Jurkat, Clone E6-1 (cell line): Measurements from ENCODE around the gene ZNF773. TPM values are rescaled to one million over a fixed set of nuclear protein-coding genes. Genes with fewer than 3 reads are reported as not detected.
"Not testable (repeated sequence)": the region's sequence is repeated elsewhere in the genome, so short reads cannot be mapped to it uniquely, and the experiment has no call there.

Experiments used
- DNase-seq: peaks from one replicate; pipeline ENCODE4 v3.0.0-alpha.2; 2011; ENCODE audit warnings: low read depth, low spot score
- H3K4me3 ChIP-seq: 2 replicates; pipeline ENCODE4 v1.5.1; 2011; ENCODE audit warnings: mild to moderate bottlenecking, low read length, control low read depth, moderate library complexity
- polyA plus RNA-seq: library from polyadenylated mRNA; unstranded; fragments of >200 nt; gene quantifications from one replicate; pipeline ENCODE4 v1.2.1, GENCODE V29; 2012; ENCODE audit warnings: missing spikeins; ENCODE audit not compliant: insufficient read length, insufficient read depth

ZNF773 gene
- polyA plus RNA-seq, result 9.4 TPM

GRCh38 chr19:57499680-57500395, at the start of gene ZNF773:
Gene ZNF773, plus strand, starts transcription at chr19:57499938. Its CDS starts 143 bp downstream, at chr19:57500081.
- DNase-seq, result peak; percentile 98
- H3K4me3 ChIP-seq, result peak within 1 kb of the TSS; percentile 58

- DNase-seq, result no peak
- H3K4me3 ChIP-seq, result no peak overlapping the region
Measured at GRCh38 chr19:57452307-57452706, 47.4 kb upstream of the ZNF773 start.

GRCh38 chr19:57465680-57466381, 33.9 kb upstream of the ZNF773 start:
- no peak overlapping the region for H3K4me3 ChIP-seq
- DNase-seq, result peak; percentile 63

DNA sequence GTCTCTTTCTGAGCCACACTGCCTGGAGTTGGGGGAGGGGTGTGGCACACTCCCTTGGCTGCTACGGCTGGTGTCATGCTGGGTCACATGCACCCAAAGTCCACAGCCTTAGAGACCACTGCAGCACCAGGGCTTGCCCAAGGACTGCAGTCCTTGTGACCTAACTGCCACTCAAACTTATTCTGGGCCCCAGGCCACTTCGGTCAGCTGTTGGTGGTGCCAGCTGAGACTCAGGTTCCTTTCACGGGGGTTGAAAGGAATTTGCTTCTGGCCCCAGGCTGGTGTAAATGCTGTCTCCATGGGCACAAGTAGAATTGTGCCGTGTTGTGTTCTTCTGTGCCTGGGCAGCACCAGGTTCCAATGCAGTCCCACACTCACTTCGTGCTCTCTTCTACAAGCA, 33.2 kb upstream of the ZNF773 start:
- DNase-seq, result no peak
- H3K4me3 ChIP-seq, result no peak overlapping the region

DNA sequence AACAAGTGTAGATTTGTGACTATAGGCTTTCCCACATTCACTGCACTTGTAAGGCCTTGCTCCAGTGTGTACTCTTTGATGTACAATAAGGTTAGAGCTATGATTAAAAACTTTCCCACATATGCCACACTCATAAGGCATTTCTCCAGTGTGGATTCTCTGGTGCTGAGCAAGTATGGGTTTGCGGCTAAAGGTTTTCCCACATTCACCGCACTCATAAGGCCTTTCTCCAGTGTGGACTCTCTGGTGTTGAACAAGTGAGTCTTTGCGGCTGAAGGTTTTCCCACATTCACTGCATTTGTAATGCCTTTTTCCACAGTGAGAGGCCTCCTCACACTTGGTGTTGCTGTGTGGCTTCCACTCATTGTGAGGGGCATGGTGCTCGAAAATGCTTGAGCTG, 26.1 kb upstream of the ZNF773 start:
- DNase-seq, result no peak
- H3K4me3 ChIP-seq, result no peak overlapping the region

- peak within 1 kb of the TSS; percentile 51 for H3K4me3 ChIP-seq
- peak; percentile 85 for DNase-seq
Measured at GRCh38 chr19:57477191-57478008, 22.3 kb upstream of the ZNF773 start, which contains the start of gene ZNF772. Gene ZNF772, minus strand, starts transcription at chr19:57477566. Its CDS starts 257 bp downstream, at chr19:57477309.

DNA sequence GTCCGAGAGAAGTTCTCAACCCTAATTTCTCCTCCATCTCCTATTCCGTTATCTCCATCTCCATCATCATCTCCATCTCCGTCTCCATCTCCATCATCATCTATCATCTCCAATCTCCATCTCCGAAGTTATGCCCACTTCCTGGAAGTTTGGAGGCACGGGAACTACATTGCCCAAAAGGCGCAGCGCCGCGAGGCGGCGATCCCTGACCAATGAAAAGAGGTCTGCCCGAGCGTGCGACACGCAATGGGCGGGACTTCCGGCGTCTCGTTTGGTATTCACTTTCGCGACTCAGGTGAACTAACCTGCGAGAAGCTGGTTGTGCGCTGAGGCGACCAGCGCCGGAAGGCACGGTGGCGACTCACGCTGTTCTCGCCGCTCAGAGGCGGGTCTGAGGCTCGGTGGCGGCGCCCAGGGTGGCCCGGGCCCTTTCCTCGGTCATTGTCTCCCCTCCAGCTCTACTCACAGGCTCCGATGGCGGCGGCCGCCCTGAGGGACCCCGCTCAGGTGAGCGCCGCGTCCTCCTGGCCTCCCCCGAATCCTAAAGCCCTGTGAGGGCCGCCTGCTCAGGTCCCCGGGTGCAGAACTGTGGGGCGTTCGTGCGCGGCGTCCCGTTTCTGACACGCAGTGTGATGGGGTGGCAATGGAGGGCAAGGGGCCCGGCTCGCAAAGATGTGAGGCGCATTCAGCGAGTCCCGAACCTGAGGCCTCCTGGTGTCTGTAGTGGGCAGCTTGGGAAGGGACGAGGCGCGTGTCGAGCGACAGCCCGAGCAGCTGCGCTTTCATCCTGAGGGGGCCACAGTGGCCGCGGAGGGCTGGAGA, 12.1 kb upstream of the ZNF773 start, which contains the start of gene ZNF419:
Gene ZNF419, plus strand, starts transcription at position 274 of the 822 bp plus-strand sequence. Its CDS starts 201 bp downstream, at position 475.
- H3K4me3 ChIP-seq, result peak within 1 kb of the TSS; percentile 76
- DNase-seq, result peak; percentile 88

GRCh38 chr19:57488299-57488644, 11.5 kb upstream of the ZNF773 start:
- peak overlapping the region; percentile 35 for H3K4me3 ChIP-seq

DNA sequence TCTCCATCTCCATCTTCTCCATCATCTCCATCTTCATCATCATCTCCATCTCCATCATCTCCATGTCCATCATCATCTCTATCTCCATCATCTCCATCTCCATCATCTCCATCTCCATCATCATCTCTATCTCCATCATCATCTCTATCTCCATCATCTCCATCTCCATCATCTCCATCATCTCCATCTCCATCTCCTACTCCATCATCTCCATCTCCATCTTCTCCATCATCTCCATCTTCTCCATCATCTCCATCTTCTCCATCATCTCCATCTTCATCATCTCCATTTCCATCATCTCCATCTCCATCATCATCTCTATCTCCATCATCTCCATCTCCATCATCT, 432 bp upstream of the ZNF773 start:
- not testable (repeated sequence) for H3K4me3 ChIP-seq, DNase-seq

More at GRCh38 chr19:57488299-57488644, 11.5 kb upstream of the ZNF773 start:
- not testable (repeated sequence) for DNase-seq

DNA sequence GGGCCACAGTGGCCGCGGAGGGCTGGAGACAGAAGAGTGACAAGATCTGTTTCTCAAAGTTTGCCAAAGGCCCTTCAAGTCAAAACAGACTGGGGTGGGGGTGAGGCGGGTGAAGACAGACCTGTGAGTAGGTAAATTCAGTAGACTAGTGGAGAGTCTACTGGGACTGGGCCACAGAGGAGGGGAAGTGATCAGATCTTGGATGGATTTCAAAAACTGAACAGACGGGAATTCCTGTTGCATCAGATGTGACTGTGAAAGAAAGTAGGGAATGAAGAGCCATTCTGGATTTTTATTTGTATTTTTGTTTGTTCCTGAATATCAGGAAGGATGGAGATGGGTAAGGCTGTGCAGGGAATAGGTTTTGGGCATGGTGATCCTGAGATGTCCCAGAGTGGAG, 662 bp downstream of the ZNF773 start:
- not testable (repeated sequence) for DNase-seq
- H3K4me3 ChIP-seq, result peak overlapping the region; percentile 45

GRCh38 chr19:57506163-57506562, 6.4 kb downstream of the ZNF773 start:
- no peak for DNase-seq
- no peak overlapping the region for H3K4me3 ChIP-seq

DNA sequence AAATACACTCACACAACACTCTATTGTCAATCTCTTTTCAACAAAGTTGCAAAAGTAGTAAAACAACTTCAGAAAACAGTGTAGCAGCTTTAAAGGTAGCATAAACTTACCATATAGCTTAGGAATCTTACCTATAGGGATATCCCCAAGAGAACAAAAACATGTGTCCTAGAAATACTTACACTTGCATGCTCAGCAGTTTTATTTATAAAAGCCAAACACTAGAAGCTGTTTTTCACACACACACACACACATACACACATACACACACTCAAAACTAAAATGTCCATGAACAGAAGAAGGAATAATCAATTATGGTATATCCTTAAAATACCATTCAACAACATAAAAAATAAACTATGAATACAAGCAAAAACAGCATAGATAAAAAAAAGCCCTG, 11.7 kb downstream of the ZNF773 start:
- no peak overlapping the region for H3K4me3 ChIP-seq
- no peak for DNase-seq

DNA sequence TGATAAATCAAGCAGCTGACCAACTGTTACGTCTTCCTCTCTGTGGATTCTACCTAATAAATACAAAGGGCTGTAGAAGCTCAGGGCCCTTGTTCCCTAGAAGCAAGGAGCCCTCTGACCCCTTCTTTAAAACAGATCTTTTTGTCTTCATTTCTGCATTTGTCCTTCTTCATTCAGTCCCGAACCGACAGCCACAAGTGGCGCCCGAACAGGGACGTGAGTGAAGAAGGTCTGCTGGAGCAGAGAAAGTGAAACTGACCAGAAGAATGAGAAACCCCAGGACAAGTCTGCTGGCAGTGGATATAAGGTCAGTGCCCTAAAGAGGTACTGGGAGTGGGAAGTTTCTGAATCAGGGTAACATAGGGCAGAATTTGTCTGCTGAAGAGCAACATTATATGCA, 13.1 kb downstream of the ZNF773 start:
- DNase-seq, result no peak
- no peak overlapping the region for H3K4me3 ChIP-seq

DNA sequence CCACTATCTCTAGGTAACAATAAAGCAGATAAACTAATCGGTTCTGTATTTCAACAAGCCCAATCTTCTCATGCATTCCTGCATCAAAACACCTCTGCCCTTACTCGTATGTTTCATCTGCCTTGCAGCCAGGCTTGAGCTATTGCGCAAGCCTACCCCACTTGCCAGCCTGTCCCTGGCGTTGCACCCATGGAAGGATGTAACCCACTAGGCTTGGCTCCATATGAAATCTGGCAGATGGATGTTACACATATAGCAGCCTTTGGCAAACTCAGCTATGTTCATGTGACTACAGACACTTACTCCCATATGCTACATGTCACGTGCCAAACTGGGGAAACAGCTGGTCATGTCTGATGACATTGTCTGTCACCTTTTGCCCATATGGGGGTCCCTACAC, 15.5 kb downstream of the ZNF773 start:
- DNase-seq, result no peak

GRCh38 chr19:57518021-57518420, 18.3 kb downstream of the ZNF773 start:
- not testable (repeated sequence) for H3K4me3 ChIP-seq, DNase-seq

More for the DNA sequence above, 15.5 kb downstream of the ZNF773 start:
- no peak overlapping the region for H3K4me3 ChIP-seq

DNA sequence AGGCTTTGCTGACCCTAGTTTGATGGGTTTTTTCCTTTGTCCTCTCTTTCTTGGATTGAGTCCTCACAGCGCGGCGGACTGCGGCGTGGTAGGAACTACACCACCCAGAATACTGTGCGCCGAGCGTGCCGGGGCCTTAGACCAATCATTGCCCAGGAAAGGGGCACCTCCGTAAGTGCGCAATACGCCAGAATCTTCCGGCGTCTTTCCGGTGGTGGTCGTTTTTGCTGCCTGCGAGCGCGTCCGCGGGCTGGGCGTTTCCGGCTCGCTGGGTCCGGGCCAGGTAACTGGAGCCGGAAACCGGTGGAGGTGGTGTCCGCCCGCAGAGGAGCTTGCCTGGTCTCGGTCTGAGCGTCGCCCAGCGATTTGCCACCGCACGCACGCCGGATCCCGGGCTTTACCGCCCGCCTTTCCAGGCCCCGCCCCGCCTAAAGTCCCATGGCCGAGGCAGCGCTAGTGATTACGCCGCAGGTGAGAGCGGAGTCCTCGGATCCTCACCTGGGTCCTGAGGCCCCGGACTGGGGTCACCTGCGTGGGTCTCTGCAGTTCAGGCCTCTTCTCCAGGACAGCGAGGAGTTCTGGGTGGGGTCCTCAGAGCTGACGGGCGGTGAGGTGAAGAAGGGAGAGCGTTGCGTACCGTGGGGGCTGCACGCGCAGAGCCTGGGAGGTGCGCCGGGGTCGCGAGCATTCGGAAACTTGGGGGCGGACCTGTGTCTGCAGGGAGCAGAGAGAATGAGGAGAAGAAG, 27.6 kb downstream of the ZNF773 start, which contains the start of gene ZNF549:
Gene ZNF549, plus strand, starts transcription at position 221 of the 746 bp plus-strand sequence. Its CDS starts 218 bp downstream, at position 439.
- peak within 1 kb of the TSS; percentile 82 for H3K4me3 ChIP-seq
- peak; percentile 92 for DNase-seq

GRCh38 chr19:57537953-57538547, 38.3 kb downstream of the ZNF773 start:
- no peak for DNase-seq
- no peak overlapping the region for H3K4me3 ChIP-seq

DNA sequence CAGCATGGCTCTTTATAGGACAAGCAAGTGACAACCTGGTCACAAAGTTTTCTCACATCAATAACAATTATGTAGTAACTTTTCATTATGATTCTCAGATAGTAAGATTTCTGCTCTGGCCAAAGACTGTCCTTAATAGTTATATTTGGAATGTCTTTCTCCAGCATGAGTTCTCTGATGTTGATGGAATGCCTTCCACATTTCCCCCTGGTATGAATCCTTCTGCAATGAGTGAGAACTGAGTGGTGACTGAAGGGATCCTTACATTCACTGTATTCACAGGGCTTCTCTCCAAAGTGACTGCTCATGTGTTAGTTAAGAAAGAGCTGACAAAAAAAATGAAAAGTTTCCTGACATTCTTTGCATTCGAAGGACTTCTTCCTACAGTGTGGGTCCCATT, 46.8 kb downstream of the ZNF773 start:
- DNase-seq, result no peak
- H3K4me3 ChIP-seq, result no peak overlapping the region
